K562 (cell line): ENCODE measurements around the gene NAP1L4. TPM values are rescaled to one million over a fixed set of nuclear protein-coding genes. Genes with fewer than 3 reads are reported as not detected.

Source experiments
- ATAC-seq: fragments of 200-7000 bp; cut with Tn5 transposase; 3 replicates; pipeline ENCODE4 v1.9.1; 2020; ENCODE audit warnings: moderate library complexity
- BruUV-seq: library from RNA; stranded (reverse); fragments of 400-500 nt; replicated peaks from 2 replicates; lab custom pipeline; 2021; lab: Mats Ljungman, UMichigan
- CTCF ChIA-PET: fragments of 300-600 bp; formaldehyde crosslinking; extraction: SDS; loops from one replicate; lab custom pipeline; 2021; ENCODE audit warnings: low intra/inter-chr PET ratio; lab: Yijun Ruan, JAX
- POLR2A ChIA-PET: fragments of 300-600, 350-650 bp; sonication (Branson Sonifier 250); formaldehyde crosslinking; extraction: SDS; loops from one replicate; lab custom pipeline; 2021; ENCODE audit warnings: antibody characterized with exemption, inconsistent platforms; lab: Yijun Ruan, JAX
- DNase-seq, 4 experiments: peaks; one replicate each; pipeline versions ENCODE4 v3.0.0 to v3.0.0-alpha.2; 2011 to 2018; ENCODE audit warnings: low spot score in 3 of 4, mixed read lengths in 3 of 4; ENCODE audit errors: extremely low read depth in 1 of 4
- FAIRE-seq: peaks from 2 replicates; lab custom pipeline; 2011; peaks lifted over from hg19 to GRCh38; lab: Jason Lieb, UNC
- H2AFZ ChIP-seq: 2 replicates; pipeline ENCODE4 v1.6.0; 2011; ENCODE audit warnings: low read depth, low read length, control low read depth, inconsistent platforms
- H3K27ac ChIP-seq: fragments of 200-600 bp; 3 replicates; pipeline ENCODE4 v1.8.0; 2011; ENCODE audit warnings: low read depth, mild to moderate bottlenecking, control low read depth, inconsistent platforms, low read length, moderate library complexity, mixed read lengths; ENCODE audit errors: extremely low read depth
- H3K27me3 ChIP-seq, 2 experiments: fragments of 300-600 bp in 1 of 2; 2 replicates in 1 of 2; 3 replicates in 1 of 2; pipeline versions ENCODE4 v1.6.0 to v1.8.0; 2011; ENCODE audit warnings: inconsistent platforms in 2 of 2, low read length in 2 of 2, mild to moderate bottlenecking in 1 of 2, mixed read lengths in 1 of 2, moderate library complexity in 1 of 2; ENCODE audit not compliant: control insufficient read depth in 2 of 2, insufficient read depth in 2 of 2
- H3K36me3 ChIP-seq: fragments of 300-600 bp; 3 replicates; pipeline ENCODE4 v1.8.0; 2011; ENCODE audit warnings: mild to moderate bottlenecking, low read length, inconsistent platforms; ENCODE audit not compliant: control insufficient read depth, insufficient read depth
- H3K4me1 ChIP-seq, 2 experiments: fragments of 200-600 bp in 1 of 2; replicated peaks in 1 of 2; 2 replicates in 1 of 2; 3 replicates in 1 of 2; pipeline versions ENCODE4 v1.5.1 to v1.8.0; 2011; ENCODE audit warnings: inconsistent platforms in 2 of 2, low read length in 2 of 2, mild to moderate bottlenecking in 1 of 2, mixed read lengths in 1 of 2, moderate library complexity in 1 of 2; ENCODE audit not compliant: control insufficient read depth in 2 of 2, insufficient read depth in 2 of 2
- H3K4me2 ChIP-seq: 2 replicates; pipeline ENCODE4 v1.6.1; 2011; ENCODE audit warnings: low read length, control low read depth, inconsistent platforms, mixed read lengths; ENCODE audit not compliant: insufficient read depth
- H3K4me3 ChIP-seq: fragments of 200-600 bp; sonication (generic), shearing (Covaris generic); 2 replicates; pipeline ENCODE4 v1.5.1; 2016; ENCODE audit warnings: control low read depth, inconsistent platforms
- H3K79me2 ChIP-seq: fragments of 200-600 bp; 3 replicates; pipeline ENCODE4 v1.8.0; 2011; ENCODE audit warnings: low read length, inconsistent platforms; ENCODE audit not compliant: control insufficient read depth, insufficient read depth
- H3K9ac ChIP-seq, 2 experiments: 2 replicates each; pipeline versions ENCODE4 v1.6.0 to v1.6.1; 2011; ENCODE audit warnings: low read depth in 2 of 2, low read length in 2 of 2, control low read depth in 1 of 2, inconsistent platforms in 1 of 2, mild to moderate bottlenecking in 1 of 2, mixed read lengths in 1 of 2; ENCODE audit not compliant: insufficient read depth in 1 of 2
- H3K9me1 ChIP-seq: one replicate; pipeline ENCODE4 v1.6.0; 2011; ENCODE audit warnings: inconsistent platforms, mild to moderate bottlenecking, low read length, moderate library complexity; ENCODE audit not compliant: control insufficient read depth, insufficient read depth
- H3K9me3 ChIP-seq: replicated peaks from 2 replicates; pipeline ENCODE4 v1.5.1; 2011; ENCODE audit warnings: low read depth, low read length, inconsistent platforms; ENCODE audit not compliant: control insufficient read depth, insufficient read depth
- H4K20me1 ChIP-seq: replicated peaks from 2 replicates; pipeline ENCODE4 v1.6.1; 2011; ENCODE audit warnings: low read length, inconsistent platforms, mixed read lengths; ENCODE audit not compliant: control insufficient read depth, insufficient read depth
- POLR2G ChIP-seq: fragments of 200-400 bp; formaldehyde crosslinking; IDR thresholded peaks from 2 replicates; pipeline ENCODE4 v1.6.1; 2017; ENCODE audit warnings: low read depth, mild to moderate bottlenecking, antibody characterized with exemption, low read length, moderate library complexity
- PRDM10 ChIP-seq: fragments of 450-650 bp; IDR thresholded peaks from 2 replicates; pipeline ENCODE4 v1.6.1; 2018; ENCODE audit not compliant: partially characterized antibody
- RB1 ChIP-seq: fragments of 450-650 bp; IDR thresholded peaks from 2 replicates; pipeline ENCODE4 v1.6.1; 2017; ENCODE audit warnings: low read depth, mild to moderate bottlenecking
- WGBS: fragments of 100-300 bp; shearing (Covaris generic); methylation state at CpG from one replicate; pipeline ENCODE4 v1.1.6; 2016; ENCODE audit warnings: low coverage, mixed read lengths; ENCODE audit not compliant: insufficient coverage; ENCODE audit errors: missing lambda C conversion rate; 5-methylcytosine and 5-hydroxymethylcytosine counted together
- in situ Hi-C: fragments of 300-500 bp; cut with MboI; formaldehyde crosslinking; loops from 4 replicates; pipeline ENCODE4 v1.15.0; 2018; ENCODE audit warnings: inconsistent platforms, mixed read lengths
- intact Hi-C: fragments of 100-400 bp; cut with micrococcal nuclease; formaldehyde crosslinking; loops from 2 replicates; pipeline ENCODE4 v1.14.2; 2022
- polyA plus RNA-seq, 8 experiments: library from polyadenylated mRNA; depleted of rRNA in 4 of 8; stranded (reverse) in 5 of 8; unstranded in 3 of 8; fragments of >200 nt; fragmentation: Nextera tagmentation in 2 of 8; fragmentation: Illumina TruSeq in 1 of 8; extraction: Ambion mirVana in 2 of 8; extraction: Trizol in 1 of 8; gene quantifications; 2 replicates each; pipeline versions ENCODE4 v1.2.1 to v1.2.3, GENCODE V29; 2011 to 2014; ENCODE audit warnings: inconsistent platforms in 1 of 8, missing spikeins in 1 of 8
- total RNA-seq, 7 experiments: library from RNA; depleted of rRNA in 6 of 7; stranded (reverse); fragments of >200 nt in 6 of 7; fragmentation: Illumina TruSeq in 2 of 7; extraction: Trizol in 2 of 7; gene quantifications; 2 replicates each; pipeline versions ENCODE4 v1.2.1 to v1.2.3, GENCODE V29; 2011 to 2021; ENCODE audit warnings: low replicate concordance in 1 of 7

The NAP1L4 gene
- total and polyA plus RNA-seq, 9 of the 15 experiments (the other 6 are each of a cell fraction or from before 2014, with no cell fraction given), result 34.1 to 237 (median 179) TPM

DNA sequence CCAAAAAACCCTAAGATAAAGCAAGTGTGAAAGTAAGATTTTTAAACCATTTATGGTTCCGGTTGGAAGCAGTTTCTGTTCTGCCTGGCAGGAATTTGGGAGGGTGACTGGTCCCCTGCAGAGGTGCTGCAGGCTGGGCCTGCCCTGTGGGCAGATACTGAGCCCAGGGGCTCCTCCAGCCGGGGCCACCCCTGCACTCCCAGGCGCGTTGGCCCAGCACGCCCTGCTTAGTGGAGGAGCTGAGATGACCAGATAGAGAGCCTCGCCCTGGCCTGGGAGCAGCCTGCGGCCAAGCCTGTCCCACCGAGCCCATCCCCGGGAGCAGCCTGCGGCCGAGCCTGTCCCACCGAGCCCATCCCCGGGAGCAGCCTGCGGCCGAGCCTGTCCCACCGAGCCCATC is 70.9 kb downstream of the NAP1L4 start:
- peak; percentile 63 for TF ChIP-seq PRDM10
- no peak for TF ChIP-seq RB1
- TF ChIP-seq POLR2G, result peak; percentile 35; the same call in 1 of the 2 replicates
- WGBS, result 37% methylated on average over 9 of the region's 16 CpGs

More for the DNA sequence above, 70.9 kb downstream of the NAP1L4 start:
- H2AFZ ChIP-seq, result no peak overlapping the region
- ChIA-PET POLR2A (interaction anchor here (2.3 kb wide), 1 partner anchor 8 kb away, joined by 12 read pairs; the partner anchor contains the start of gene PHLDA2), CTCF (interaction anchor here (0.6 kb wide), 1 partner anchor 36 kb away, joined by 5 read pairs; no protein-coding TSS in a partner anchor)
- no peaks in the 10 kb centered on the region for H3K9me1 ChIP-seq
- H3K9ac ChIP-seq, result peak overlapping the region in 1 of 2 experiments; percentile 1; a peak in 1 of 4 replicates
- no peak overlapping the region for H3K27ac ChIP-seq
- no peak overlapping the region for H3K4me3 ChIP-seq
- H3K79me2 ChIP-seq, result no peaks in the 10 kb centered on the region
- ATAC-seq (peak; percentile 18; the same call in 1 of the 3 replicates), DNase-seq (no peak), FAIRE-seq (no peak)
- no peaks in the 10 kb centered on the region for H4K20me1 ChIP-seq
- intact Hi-C loops, result no loop called here
- no peak overlapping the region for H3K4me2 ChIP-seq
- no peaks in the 10 kb centered on the region for H3K27me3 ChIP-seq
- H3K4me1 ChIP-seq, result peaks cover 0 to 62% of the 10 kb centered on the region in 2 experiments; a peak in 2 of 5 replicates
- H3K36me3 ChIP-seq, result no peaks in the 10 kb centered on the region
- H3K9me3 ChIP-seq, result no peaks in the 10 kb centered on the region
- in situ Hi-C loops, result no loop called here
- no TSS peak for BruUV-seq
